PC-3 (cell line): ENCODE results near the gene PMPCB. TPM values are rescaled to one million over a fixed set of nuclear protein-coding genes. Genes with fewer than 3 reads are reported as not detected.

Experiments used
- ATAC-seq: fragments of 200-7000 bp; cut with Tn5 transposase; 2 replicates; pipeline ENCODE4 v1.9.1; 2020; ENCODE audit warnings: mild to moderate bottlenecking, moderate library complexity
- BruUV-seq: library from RNA; stranded (reverse); fragments of 400-500 nt; replicated peaks from 2 replicates; lab custom pipeline; 2021; lab: Mats Ljungman, UMichigan
- CTCF ChIA-PET: fragments of 300-600 bp; sonication (Branson Sonifier 250); formaldehyde crosslinking; loops from one replicate; lab custom pipeline; 2022; ENCODE audit warnings: antibody characterized with exemption; lab: Charles Lee
- POLR2A ChIA-PET: fragments of 300-600 bp; sonication (Branson Sonifier 250); formaldehyde crosslinking; loops from one replicate; lab custom pipeline; 2022; ENCODE audit warnings: antibody characterized with exemption; ENCODE audit not compliant: unreplicated experiment; lab: Charles Lee
- DNase-seq: peaks from one replicate; pipeline ENCODE4 v3.0.0-alpha.2; 2015
- H2AFZ ChIP-seq: fragments of 300-600 bp; sonication (generic); 2 replicates; pipeline ENCODE4 v1.6.0; 2016; ENCODE audit warnings: antibody characterized with exemption, low read length
- H3F3A ChIP-seq: fragments of 300-600 bp; sonication (generic); one replicate; pipeline ENCODE4 v1.6.0; 2017; ENCODE audit warnings: antibody characterized with exemption, low read length, control low read depth, mild to moderate bottlenecking; ENCODE audit not compliant: unreplicated experiment
- H3K27ac ChIP-seq: fragments of 300-600 bp; sonication (generic); 2 replicates; pipeline ENCODE4 v1.5.1; 2016; ENCODE audit warnings: mild to moderate bottlenecking, low read length
- H3K27me3 ChIP-seq: fragments of 300-600 bp; sonication (generic); 2 replicates; pipeline ENCODE4 v1.6.1; 2016; ENCODE audit warnings: low read length, mixed read lengths
- H3K36me3 ChIP-seq: fragments of 300-600 bp; sonication (generic); 2 replicates; pipeline ENCODE4 v1.6.1; 2016; ENCODE audit warnings: low read depth, mixed run types, low read length, mixed read lengths
- H3K4me1 ChIP-seq: fragments of 300-600 bp; sonication (generic); 2 replicates; pipeline ENCODE4 v1.5.1; 2016; ENCODE audit warnings: low read length; ENCODE audit not compliant: insufficient read depth
- H3K4me2 ChIP-seq: fragments of 300-600 bp; sonication (generic); 2 replicates; pipeline ENCODE4 v1.6.0; 2016; ENCODE audit warnings: low read length
- H3K4me3 ChIP-seq: fragments of 300-600 bp; sonication (generic); 2 replicates; pipeline ENCODE4 v1.5.1; 2016; ENCODE audit warnings: mild to moderate bottlenecking, low read length, mixed read lengths
- H3K79me2 ChIP-seq: fragments of 300-600 bp; sonication (generic); 2 replicates; pipeline ENCODE4 v1.6.1; 2017; ENCODE audit warnings: low read length, mixed read lengths
- H3K9ac ChIP-seq: fragments of 300-600 bp; sonication (generic); 2 replicates; pipeline ENCODE4 v1.6.0; 2016; ENCODE audit warnings: mild to moderate bottlenecking, low read length
- H3K9me2 ChIP-seq: fragments of 300-600 bp; sonication (generic); replicated peaks from 2 replicates; pipeline ENCODE4 v1.6.1; 2016; ENCODE audit warnings: mixed run types, low read length, mixed read lengths
- H3K9me3 ChIP-seq: fragments of 300-600 bp; sonication (generic); 2 replicates; pipeline ENCODE4 v1.6.1; 2016; ENCODE audit warnings: low read length, mixed read lengths
- H4K20me1 ChIP-seq: fragments of 300-600 bp; sonication (generic); 2 replicates; pipeline ENCODE4 v1.6.1; 2016; ENCODE audit warnings: low read length, mixed read lengths
- EZH2 ChIP-seq: fragments of 300-600 bp; sonication (generic); IDR thresholded peaks from one replicate; pipeline ENCODE4 v1.6.1; 2017; ENCODE audit warnings: antibody characterized with exemption, mild to moderate bottlenecking, low read length; ENCODE audit not compliant: unreplicated experiment
- EZH2phosphoT487 ChIP-seq: fragments of 300-600 bp; sonication (generic); IDR thresholded peaks from 2 replicates; pipeline ENCODE4 v1.6.1; 2018; ENCODE audit warnings: mild to moderate bottlenecking, antibody characterized with exemption, low read length, borderline replicate concordance
- intact Hi-C: fragments of 100-400 bp; cut with micrococcal nuclease; formaldehyde crosslinking; loops from 2 replicates; pipeline ENCODE4 v1.9.0; 2023
- total RNA-seq: library from RNA; depleted of rRNA; stranded (reverse); fragments of >200 nt; gene quantifications from 2 replicates; pipeline ENCODE4 v1.2.3, GENCODE V29; 2014
- TF ChIP-seq, protein P1 (sequence below): fragments of 300-600 bp; sonication (generic); conservative IDR thresholded peaks from 2 replicates; pipeline ENCODE4 v1.5.1; 2017; ENCODE audit warnings: antibody characterized with exemption, low read depth, mild to moderate bottlenecking, low read length

The PMPCB gene
- total RNA-seq, 1 experiment from 2014 or later: 49.6 TPM

- peak; percentile 25 for ATAC-seq
- H3F3A ChIP-seq: no peaks in the 10 kb centered on the region
- intact Hi-C loops: loop anchor here (1.0 to 10.0 kb wide), 2 partner anchors 62 to 199 kb away; partner anchors contain the start of gene NAPEPLD
These were observed 46.7 kb downstream of the PMPCB start for GRCh38 chr7:103343758-103344452.

DNA sequence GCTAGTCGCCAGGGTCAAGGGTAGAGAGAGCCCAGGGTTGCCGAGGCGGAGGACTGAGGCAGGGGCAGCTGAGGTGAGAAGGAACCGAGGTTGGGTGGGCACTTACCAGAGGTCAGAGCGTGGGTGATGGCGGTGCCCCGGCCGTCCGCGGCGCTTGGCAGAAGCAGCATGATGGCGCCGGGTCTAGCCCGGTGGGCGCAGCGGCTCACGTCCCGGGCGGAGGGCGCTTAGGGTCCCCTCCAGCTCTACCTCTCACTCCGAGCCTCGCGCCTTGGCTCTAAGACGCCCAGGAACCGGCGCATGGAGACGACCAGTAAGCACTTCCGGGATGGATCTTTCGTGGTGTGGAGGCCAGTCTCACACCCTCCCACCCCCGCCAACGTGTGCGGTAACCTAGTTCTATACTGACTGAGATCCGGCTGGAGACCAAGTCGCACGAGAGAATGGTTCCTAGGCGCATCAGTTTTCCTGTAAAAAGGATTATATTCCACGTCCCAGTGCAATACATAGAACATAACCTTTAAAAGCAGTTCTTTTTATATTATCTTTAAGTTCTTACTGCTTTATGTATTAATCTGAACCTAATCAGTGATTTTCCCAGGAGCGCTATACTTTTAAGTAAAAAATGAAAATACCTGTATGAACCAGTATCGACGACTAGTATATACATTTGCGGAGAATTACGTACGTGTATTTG lies 47.4 kb downstream of the PMPCB start, which contains the start of gene DNAJC2:
TSS of gene DNAJC2 (minus strand) at position 315 of the 697 bp plus-strand sequence. CDS start at position 170, 145 bp downstream.
- BruUV-seq: no TSS peak
- peaks cover 21% of the 10 kb centered on the region; the same call in 1 of the 2 replicates for H3K36me3 ChIP-seq
- ATAC-seq: peak; percentile 83
- H3K9me2 ChIP-seq: no peaks in the 10 kb centered on the region
- TF ChIP-seq EZH2 (no peak), EZH2phosphoT487 (no peak)
- TF ChIP-seq, protein P1, sequence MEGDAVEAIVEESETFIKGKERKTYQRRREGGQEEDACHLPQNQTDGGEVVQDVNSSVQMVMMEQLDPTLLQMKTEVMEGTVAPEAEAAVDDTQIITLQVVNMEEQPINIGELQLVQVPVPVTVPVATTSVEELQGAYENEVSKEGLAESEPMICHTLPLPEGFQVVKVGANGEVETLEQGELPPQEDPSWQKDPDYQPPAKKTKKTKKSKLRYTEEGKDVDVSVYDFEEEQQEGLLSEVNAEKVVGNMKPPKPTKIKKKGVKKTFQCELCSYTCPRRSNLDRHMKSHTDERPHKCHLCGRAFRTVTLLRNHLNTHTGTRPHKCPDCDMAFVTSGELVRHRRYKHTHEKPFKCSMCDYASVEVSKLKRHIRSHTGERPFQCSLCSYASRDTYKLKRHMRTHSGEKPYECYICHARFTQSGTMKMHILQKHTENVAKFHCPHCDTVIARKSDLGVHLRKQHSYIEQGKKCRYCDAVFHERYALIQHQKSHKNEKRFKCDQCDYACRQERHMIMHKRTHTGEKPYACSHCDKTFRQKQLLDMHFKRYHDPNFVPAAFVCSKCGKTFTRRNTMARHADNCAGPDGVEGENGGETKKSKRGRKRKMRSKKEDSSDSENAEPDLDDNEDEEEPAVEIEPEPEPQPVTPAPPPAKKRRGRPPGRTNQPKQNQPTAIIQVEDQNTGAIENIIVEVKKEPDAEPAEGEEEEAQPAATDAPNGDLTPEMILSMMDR: no peak
- H3F3A ChIP-seq: no peaks in the 10 kb centered on the region
- H3K79me2 ChIP-seq: peaks cover 85% of the 10 kb centered on the region
- H3K4me2 ChIP-seq: peak within 1 kb of the TSS; percentile 88
- peak within 1 kb of the TSS; percentile 93 for H2AFZ ChIP-seq
- peak within 1 kb of the TSS; percentile 97 for H3K9ac ChIP-seq
- H3K9me3 ChIP-seq: no peaks in the 10 kb centered on the region
- intact Hi-C loops: loop anchor here (1.0 to 10.0 kb wide), 3 partner anchors 37 to 200 kb away; partner anchors contain the start of gene NAPEPLD
- H3K4me1 ChIP-seq: peaks cover 17% of the 10 kb centered on the region
- ChIA-PET CTCF (no interaction called here), POLR2A (no interaction called here)
- H3K27me3 ChIP-seq: no peaks in the 10 kb centered on the region
- peak within 1 kb of the TSS; percentile 88 for H3K4me3 ChIP-seq
- peak within 1 kb of the TSS; percentile 71 for H3K27ac ChIP-seq
- H4K20me1 ChIP-seq: peaks cover 24% of the 10 kb centered on the region
- peak; percentile 88 for DNase-seq

More at GRCh38 chr7:103343758-103344452, 46.7 kb downstream of the PMPCB start:
- Histone ChIP-seq H3K4me3 (peak overlapping the region; percentile 88), H3K27ac (peak overlapping the region; percentile 71), H4K20me1 (peaks cover 18% of the 10 kb centered on the region), H3K9ac (peak overlapping the region; percentile 97), H3K79me2 (peaks cover 85% of the 10 kb centered on the region), H3K36me3 (peaks cover 21% of the 10 kb centered on the region; the same call in 1 of the 2 replicates), H3K9me2 (no peaks in the 10 kb centered on the region), H3K4me1 (peaks cover 12% of the 10 kb centered on the region), H2AFZ (peak overlapping the region; percentile 93), H3K4me2 (peak overlapping the region; percentile 88), H3K9me3 (no peaks in the 10 kb centered on the region), H3K27me3 (no peaks in the 10 kb centered on the region)
- DNase-seq: peak; percentile 22
- TF ChIP-seq EZH2 (no peak), EZH2phosphoT487 (no peak)
- TF ChIP-seq, protein P1: no peak
- TSS peak; percentile 42 for BruUV-seq
- POLR2A ChIA-PET: no interaction called here
- CTCF ChIA-PET: no interaction called here
